ENCODE measurements around the gene PDAP1. TPM values are rescaled to one million over a fixed set of nuclear protein-coding genes. Genes with fewer than 3 reads are reported as not detected.
A peak's percentile ranks its signal among the peaks of the same experiment; 100 is the strongest.
"Not testable (repeated sequence)": the region's sequence is repeated elsewhere in the genome, so short reads cannot be mapped to it uniquely, and the experiment has no call there.

The PDAP1 gene
- total RNA-seq, 1 donor from 2014 or later, result 107 TPM

GRCh38 chr7:99371376-99371920, 36.9 kb downstream of the PDAP1 start:
- intact Hi-C loops (cut with DNase I), result loop anchor here (5.0 kb wide), 1 partner anchor 39 kb away; no protein-coding TSS in a partner anchor
- ATAC-seq (no peak), DNase-seq (ENCODE audit: missing footprints) (no peak)

- intact Hi-C loops (cut with DNase I), result loop anchor here (5.0 kb wide), 1 partner anchor 38 kb away; no protein-coding TSS in a partner anchor
- ATAC-seq, result no peak
- no peak for DNase-seq (ENCODE audit: missing footprints)
Observed at GRCh38 chr7:99369767-99370391, 38.5 kb downstream of the PDAP1 start.

GRCh38 chr7:99368750-99369389, 39.5 kb downstream of the PDAP1 start:
- intact Hi-C loops (cut with DNase I), result no loop called here
- DNase-seq (ENCODE audit: missing footprints), result no peak
- ATAC-seq, result no peak

GRCh38 chr7:99366646-99367045, 41.8 kb downstream of the PDAP1 start:
- ATAC-seq (no peak), DNase-seq (ENCODE audit: missing footprints) (no peak)
- intact Hi-C loops (cut with DNase I), result no loop called here

- ATAC-seq, result peak; percentile 38
- peak; percentile 83 for DNase-seq (ENCODE audit: missing footprints)
- intact Hi-C loops (cut with DNase I), result no loop called here
Observed at GRCh38 chr7:99365318-99366141, 42.9 kb downstream of the PDAP1 start.

- DNase-seq (ENCODE audit: missing footprints) (no peak), ATAC-seq (no peak)
- intact Hi-C loops (cut with DNase I), result no loop called here
Observed at GRCh38 chr7:99363286-99363685, 45.1 kb downstream of the PDAP1 start.

GRCh38 chr7:99362801-99363200, 45.6 kb downstream of the PDAP1 start:
- DNase-seq (ENCODE audit: missing footprints) (no peak), ATAC-seq (no peak)
- intact Hi-C loops (cut with DNase I), result no loop called here

GRCh38 chr7:99359465-99360154, 48.8 kb downstream of the PDAP1 start:
- ATAC-seq (no peak), DNase-seq (ENCODE audit: missing footprints) (no peak)
- intact Hi-C loops (cut with DNase I), result no loop called here

- ATAC-seq; DNase-seq (ENCODE audit: missing footprints); intact Hi-C loops (cut with DNase I): not testable (repeated sequence)
Observed at GRCh38 chr7:99358521-99358920, 49.9 kb downstream of the PDAP1 start.

- peak; percentile 16 for ATAC-seq
- intact Hi-C loops (cut with DNase I), result no loop called here
- DNase-seq (ENCODE audit: missing footprints), result no peak
Observed at GRCh38 chr7:99357701-99358490, 50.5 kb downstream of the PDAP1 start.

- no peak for DNase-seq (ENCODE audit: missing footprints)
Observed at GRCh38 chr7:99355098-99355497, 53.3 kb downstream of the PDAP1 start.

GRCh38 chr7:99352247-99352646, 56.1 kb downstream of the PDAP1 start:
- ATAC-seq (no peak), DNase-seq (ENCODE audit: missing footprints) (no peak)
- intact Hi-C loops (cut with DNase I), result no loop called here

More at GRCh38 chr7:99355098-99355497, 53.3 kb downstream of the PDAP1 start:
- ATAC-seq, result no peak
- intact Hi-C loops (cut with DNase I), result no loop called here

GRCh38 chr7:99350641-99351040, 57.8 kb downstream of the PDAP1 start:
- DNase-seq (ENCODE audit: missing footprints); intact Hi-C loops (cut with DNase I); ATAC-seq: not testable (repeated sequence)

Other genes starting within 250 kb of the PDAP1 start
- gene KPNA7, start 200.5 kb downstream of the PDAP1 start, total RNA-seq, result not detected
- gene MYH16, start 135.8 kb downstream of the PDAP1 start, total RNA-seq, result not detected
- 139 TPM for gene ARPC1A, start 82.7 kb downstream of the PDAP1 start, total RNA-seq
- 51.1 TPM for gene ARPC1B, start 33.9 kb downstream of the PDAP1 start, total RNA-seq
- 38.1 TPM for gene BUD31, start 372 bp upstream of the PDAP1 start, total RNA-seq
- 3.6 TPM for gene PTCD1, start 30.2 kb upstream of the PDAP1 start, total RNA-seq
- gene CPSF4, start 30.3 kb upstream of the PDAP1 start, total RNA-seq, result 18.9 TPM
- 961 TPM for gene ATP5MF, start 57.6 kb upstream of the PDAP1 start, total RNA-seq
- gene ZNF789, start 64.3 kb upstream of the PDAP1 start, total RNA-seq, result 2.9 TPM
- gene ZNF394, start 91.7 kb upstream of the PDAP1 start, total RNA-seq, result 17.6 TPM
- 6.7 TPM for gene ZKSCAN5, start 96.1 kb upstream of the PDAP1 start, total RNA-seq
- gene FAM200A, start 143.5 kb upstream of the PDAP1 start, total RNA-seq, result 6.8 TPM
- 28.3 TPM for gene ZNF655, start 150.0 kb upstream of the PDAP1 start, total RNA-seq
- not detected for gene TMEM225B, start 189.7 kb upstream of the PDAP1 start, total RNA-seq
- gene ZSCAN25, start 208.3 kb upstream of the PDAP1 start, total RNA-seq, result 8.1 TPM

Measured in Right ventricle myocardium inferior (tissue), 1 donor.